Body of pancreas (tissue), 4 donors: ENCODE data around the gene KLHDC7B. TPM values are rescaled to one million over a fixed set of nuclear protein-coding genes. Genes with fewer than 3 reads are reported as not detected.

ENCODE experiments used
- ATAC-seq: fragments of 150-250 bp; one replicate; pipeline ENCODE4 v1.9.1; 2016
- DNase-seq, 4 donors: peaks; one replicate each; pipeline ENCODE4 v3.0.0-alpha.2; 2019
- H3K27ac ChIP-seq, 4 donors: fragments of 200-600 bp; sonication (generic); 1 replicate in 3 of 4; 2 replicates in 1 of 4; pipeline versions ENCODE4 v1.5.1 to v1.6.1; 2016 to 2019; ENCODE audit warnings: mild to moderate bottlenecking in 1 of 4, mixed read lengths in 1 of 4, moderate library complexity in 1 of 4
- H3K27me3 ChIP-seq, 2 donors: fragments of 200-600 bp; sonication (generic); one replicate each; pipeline ENCODE4 v1.6.0; 2016; ENCODE audit warnings: mild to moderate bottlenecking in 1 of 2
- H3K36me3 ChIP-seq, 2 donors: fragments of 200-600 bp; sonication (generic); replicated peaks in 1 of 2; 2 replicates each; pipeline ENCODE4 v1.5.1; 2016; ENCODE audit warnings: low read depth in 2 of 2; ENCODE audit not compliant: insufficient read depth in 1 of 2
- H3K4me1 ChIP-seq: fragments of 200-600 bp; sonication (generic); one replicate; pipeline ENCODE4 v1.6.0; 2016
- H3K4me3 ChIP-seq, 2 donors: fragments of 200-600 bp; sonication (generic); 1 replicate in 1 of 2; 2 replicates in 1 of 2; pipeline ENCODE4 v1.5.1; 2016 to 2019
- H3K9me3 ChIP-seq, 3 donors: fragments of 200-600 bp; sonication (generic); 1 replicate in 2 of 3; 2 replicates in 1 of 3; pipeline ENCODE4 v1.5.1; 2016
- CTCF ChIP-seq, 7 experiments: fragments of 450-650 bp in 4 of 7; fragments of 200-600 bp in 3 of 7; sonication (generic) in 3 of 7; IDR thresholded peaks; one replicate each; pipeline ENCODE4 v1.5.1; 2016 to 2019; ENCODE audit warnings: antibody characterized with exemption in 7 of 7
- POLR2A ChIP-seq, 3 donors: fragments of 450-650 bp; IDR thresholded peaks; one replicate each; pipeline ENCODE4 v1.6.1; 2016; ENCODE audit warnings: antibody characterized with exemption in 3 of 3, mild to moderate bottlenecking in 2 of 3
- WGBS, 2 donors: methylation state at CpG; one replicate each; pipeline ENCODE4 v1.1.5; 2017; 5-methylcytosine and 5-hydroxymethylcytosine counted together
- intact Hi-C: fragments of 100-400 bp; cut with DNase I; formaldehyde crosslinking; loops from one replicate; pipeline ENCODE4 v1.15.1; 2023
- total RNA-seq, 2 donors: library from RNA; depleted of rRNA; stranded (reverse); fragments of >200 nt; gene quantifications; one replicate each; pipeline ENCODE4 v1.1.0, GENCODE V29; 2016

KLHDC7B gene
- total RNA-seq, 2 donors from 2014 or later, result not detected

DNA sequence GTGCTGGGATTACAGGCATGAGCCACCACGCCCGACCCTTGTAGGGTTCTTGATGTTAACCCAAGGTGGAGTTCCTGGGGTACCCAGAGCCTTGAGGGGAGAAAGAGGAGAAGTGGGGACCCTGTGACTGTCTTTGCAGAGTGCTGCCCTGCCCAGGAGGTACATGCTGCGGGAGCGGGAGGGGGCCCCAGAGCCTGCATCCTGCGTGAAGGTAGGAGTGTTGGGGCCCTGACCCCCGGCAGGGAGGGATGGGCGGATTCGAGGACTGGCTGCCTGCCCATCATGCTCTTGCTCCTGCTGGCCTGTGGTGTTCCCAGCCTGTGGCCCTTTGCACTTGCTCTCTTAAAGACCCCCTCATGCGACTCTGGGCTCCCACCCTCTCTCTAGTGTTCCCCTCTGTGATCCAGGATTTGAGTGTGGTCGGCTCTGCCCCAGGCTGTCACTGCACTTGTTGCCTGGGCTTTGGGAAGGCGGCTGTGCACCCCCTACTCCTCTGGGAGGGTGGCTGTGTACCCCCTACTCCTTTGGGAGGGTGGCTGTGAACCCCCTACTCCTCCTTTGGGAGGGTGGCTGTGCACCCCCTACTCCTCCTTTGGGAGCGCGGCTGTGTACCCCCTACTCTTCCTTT, 24.8 kb upstream of the KLHDC7B start:
- Histone ChIP-seq H3K9me3 (no peaks in the 10 kb centered on the region), H3K27me3 (no peaks in the 10 kb centered on the region), H3K4me1 (peaks cover 15% of the 10 kb centered on the region), H3K4me3 (no peak overlapping the region), H3K36me3 (peaks cover 0 to 12% of the 10 kb centered on the region in 2 donors), H3K27ac (no peak overlapping the region)
- no peak for ATAC-seq
- TF ChIP-seq POLR2A (IDR thresholded peaks at IDR 0.05) (no peak), CTCF (IDR thresholded peaks at IDR 0.05) (no peak)
- no peak for DNase-seq
- intact Hi-C loops, result no loop called here
- WGBS, 2 donors, result 82 to 92% methylated on average over 12 to 13 of the region's 13 CpGs

DNA sequence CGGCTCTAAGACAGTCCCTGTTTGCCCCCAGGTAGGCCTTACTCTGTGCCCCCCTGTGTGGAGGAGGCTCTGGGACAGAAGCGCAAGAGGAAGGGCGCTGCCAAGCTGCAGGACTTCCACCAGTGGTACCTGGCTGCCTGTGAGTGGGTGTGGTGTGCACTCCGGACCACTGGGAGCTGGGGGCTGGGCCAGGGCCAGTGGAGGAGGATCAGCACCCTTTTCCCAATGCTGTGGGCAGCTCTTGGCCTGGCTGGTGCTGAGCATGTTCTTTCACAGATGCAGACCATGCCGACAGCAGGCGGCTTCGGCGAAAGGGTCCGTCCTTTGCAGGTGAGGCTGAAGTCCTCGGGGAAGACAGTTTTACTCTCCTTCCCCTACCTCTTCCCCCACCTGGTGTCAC, 24.0 kb upstream of the KLHDC7B start:
- no peak overlapping the region for H3K4me3 ChIP-seq
- H3K9me3 ChIP-seq, result no peaks in the 10 kb centered on the region
- no peaks in the 10 kb centered on the region for H3K27me3 ChIP-seq
- ATAC-seq (no peak), DNase-seq (no peak)
- peaks cover 23% of the 10 kb centered on the region for H3K4me1 ChIP-seq
- TF ChIP-seq CTCF (IDR thresholded peaks at IDR 0.05) (no peak), POLR2A (IDR thresholded peaks at IDR 0.05) (no peak)
- H3K36me3 ChIP-seq, result peaks cover 0 to 12% of the 10 kb centered on the region in 2 donors
- WGBS, 2 donors, result 80 to 88% methylated on average over 1 to 10 of the region's 10 CpGs
- intact Hi-C loops, result no loop called here
- no peak overlapping the region for H3K27ac ChIP-seq

DNA sequence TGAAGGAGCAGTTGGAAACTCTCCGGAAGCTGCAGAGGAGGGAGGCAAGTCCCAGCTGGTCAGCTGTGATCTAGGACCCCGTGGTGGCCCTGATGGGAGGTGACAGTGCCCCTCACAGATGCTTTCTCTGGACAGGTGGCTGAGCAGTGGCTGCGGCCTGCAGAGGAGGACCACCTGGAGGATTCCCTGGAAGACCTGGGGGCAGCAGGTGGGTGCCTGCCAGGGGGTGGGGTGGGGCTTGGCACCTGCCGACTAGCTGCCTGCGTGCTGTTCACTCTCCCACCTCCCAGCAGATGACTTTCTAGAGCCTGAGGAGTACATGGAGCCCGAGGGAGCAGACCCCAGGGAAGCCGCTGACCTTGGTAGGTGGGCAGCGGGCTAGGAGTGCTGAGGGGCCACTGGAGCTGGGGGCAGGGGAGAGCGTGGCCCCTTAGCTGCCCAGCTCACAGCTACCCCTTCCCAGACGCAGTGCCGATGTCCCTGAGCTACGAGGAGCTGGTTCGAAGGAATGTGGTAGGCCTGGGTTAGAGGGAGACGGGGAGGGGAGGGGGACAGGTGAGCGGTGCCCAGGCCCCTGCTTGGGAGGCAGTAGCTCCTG, 23.4 kb upstream of the KLHDC7B start:
- no peak overlapping the region for H3K4me3 ChIP-seq
- H3K27me3 ChIP-seq, result no peaks in the 10 kb centered on the region
- intact Hi-C loops, result no loop called here
- no peak overlapping the region for H3K27ac ChIP-seq
- H3K36me3 ChIP-seq, result peaks cover 0 to 12% of the 10 kb centered on the region in 2 donors
- TF ChIP-seq CTCF (IDR thresholded peaks at IDR 0.05) (no peak), POLR2A (IDR thresholded peaks at IDR 0.05) (no peak)
- peaks cover 29% of the 10 kb centered on the region for H3K4me1 ChIP-seq
- DNase-seq (no peak), ATAC-seq (no peak)
- WGBS, 2 donors, result 89 to 98% methylated on average over 6 to 15 of the region's 15 CpGs
- no peaks in the 10 kb centered on the region for H3K9me3 ChIP-seq

DNA sequence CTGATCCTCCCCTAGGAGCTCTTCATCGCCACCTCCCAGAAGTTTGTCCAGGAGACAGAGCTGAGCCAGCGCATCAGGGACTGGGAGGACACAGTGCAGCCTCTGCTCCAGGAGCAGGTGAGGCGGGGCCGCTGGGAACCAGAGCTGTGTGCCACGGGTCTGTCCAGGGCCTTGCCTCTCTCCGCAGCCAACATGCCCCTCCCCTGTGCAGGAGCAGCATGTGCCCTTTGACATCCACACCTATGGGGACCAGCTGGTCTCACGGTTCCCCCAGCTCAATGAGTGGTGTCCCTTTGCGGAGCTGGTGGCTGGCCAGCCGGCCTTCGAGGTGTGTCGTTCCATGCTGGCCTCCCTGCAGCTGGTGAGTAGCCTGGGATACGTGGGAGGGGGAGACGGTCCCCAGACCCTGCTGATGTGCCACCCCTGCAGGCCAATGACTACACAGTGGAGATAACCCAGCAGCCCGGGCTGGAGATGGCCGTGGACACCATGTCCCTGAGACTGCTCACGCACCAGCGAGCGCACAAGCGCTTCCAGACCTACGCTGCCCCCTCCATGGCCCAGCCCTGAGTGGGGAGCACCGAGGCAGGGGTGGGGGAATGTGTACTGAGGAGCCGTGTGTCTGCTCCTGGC, 22.8 kb upstream of the KLHDC7B start:
- peaks cover 33% of the 10 kb centered on the region for H3K4me1 ChIP-seq
- ATAC-seq, result no peak
- TF ChIP-seq CTCF (IDR thresholded peaks at IDR 0.05) (no peak), POLR2A (IDR thresholded peaks at IDR 0.05) (no peak)
- 86 to 96% methylated on average over 5 to 15 of the region's 22 CpGs for WGBS, 2 donors
- H3K27ac ChIP-seq, result no peak overlapping the region
- no peak overlapping the region for H3K4me3 ChIP-seq
- no peaks in the 10 kb centered on the region for H3K27me3 ChIP-seq
- H3K36me3 ChIP-seq, result peaks cover 0 to 12% of the 10 kb centered on the region in 2 donors
- intact Hi-C loops, result no loop called here
- DNase-seq, result no peak
- no peaks in the 10 kb centered on the region for H3K9me3 ChIP-seq
